Heart right ventricle (tissue), 16 donors: Measurements from ENCODE around the gene LCNL1. TPM values are rescaled to one million over a fixed set of nuclear protein-coding genes. Genes with fewer than 3 reads are reported as not detected.

Source experiments
- ATAC-seq, 8 donors: fragments of 200-7000 bp; cut with Tn5 transposase; one replicate each; pipeline ENCODE4 v1.9.1; 2020; ENCODE audit warnings: mild to moderate bottlenecking in 8 of 8, moderate library complexity in 8 of 8, moderate number of reproducible peaks in 1 of 8
- DNase-seq, 2 donors: peaks; one replicate each; pipeline ENCODE4 v3.0.0-alpha.2; 2020
- H3K27ac ChIP-seq, 10 donors: fragments of 200-600 bp; sonication (generic) in 2 of 10; one replicate each; pipeline versions ENCODE4 v1.5.0 to v1.8.0; 2020 to 2022; ENCODE audit warnings: mild to moderate bottlenecking in 3 of 10
- H3K27me3 ChIP-seq, 7 donors: fragments of 200-600 bp; one replicate each; pipeline ENCODE4 v1.8.0; 2021 to 2022; ENCODE audit warnings: mild to moderate bottlenecking in 2 of 7
- H3K36me3 ChIP-seq, 9 donors: fragments of 200-600 bp; sonication (generic) in 1 of 9; one replicate each; pipeline versions ENCODE4 v1.5.0 to v1.8.0; 2020 to 2022; ENCODE audit warnings: mild to moderate bottlenecking in 2 of 9
- H3K4me1 ChIP-seq, 9 donors: fragments of 200-600 bp; sonication (generic) in 1 of 9; one replicate each; pipeline versions ENCODE4 v1.5.0 to v1.8.0; 2020 to 2022; ENCODE audit warnings: mild to moderate bottlenecking in 4 of 9
- H3K4me3 ChIP-seq, 10 donors: fragments of 200-600 bp; sonication (generic) in 2 of 10; one replicate each; pipeline versions ENCODE4 v1.5.0 to v1.8.0; 2020 to 2022; ENCODE audit warnings: mild to moderate bottlenecking in 7 of 10, moderate library complexity in 2 of 10
- H3K9me3 ChIP-seq, 11 donors: fragments of 200-600 bp in 10 of 11; sonication (generic) in 2 of 11; one replicate each; pipeline versions ENCODE4 v1.5.0 to v1.8.0; 2013 to 2022; ENCODE audit warnings: mild to moderate bottlenecking in 2 of 11, control low read depth in 1 of 11, moderate library complexity in 1 of 11
- CTCF ChIP-seq, 9 donors: fragments of 200-600 bp; sonication (generic) in 2 of 9; IDR thresholded peaks; one replicate each; pipeline versions ENCODE4 v1.5.0 to v1.8.0; 2021 to 2022; ENCODE audit warnings: antibody characterized with exemption in 9 of 9, mild to moderate bottlenecking in 5 of 9, moderate library complexity in 1 of 9
- WGBS, 2 donors: extraction: QIAGEN DNeasy Blood & Tissue Kit; methylation state at CpG; one replicate each; pipeline ENCODE4 v1.1.7; 2013; ENCODE audit warnings: inconsistent platforms in 1 of 2; 5-methylcytosine and 5-hydroxymethylcytosine counted together
- intact Hi-C, 10 donors: fragments of 100-400 bp; cut with DNase I; formaldehyde crosslinking; loops; one replicate each; pipeline versions ENCODE4 v1.11.1 to v1.14.2; 2022
- polyA plus RNA-seq, 2 donors: library from polyadenylated mRNA; stranded (reverse); fragments of 200-250 nt; gene quantifications; one replicate each; pipeline ENCODE4 v1.2.3, GENCODE V29; 2013
- total RNA-seq, 10 donors: library from RNA; stranded (reverse); fragmentation: NEBNext Ultra II Directional in 3 of 10; extraction: Animal tissue kit (Norgen Biotek cat#: 25700) in 3 of 10; gene quantifications; one replicate each; pipeline versions ENCODE4 v1.2.1 to v1.2.4, GENCODE V29; 2021 to 2023
- donor health status: Arrhythmogenic right ventricular cardiomyopathy.
- donor health status: ischemic (EF 13 %, LVEDD 7.1; RV severe dilation, severe dysfunction).
- donor health status: healthy with polysubstance abuse.
- donor health status: DM: no; HTN: yes; CAD: no.
- donor health status: DM: no; HTN: no; CAD: no.
- donor health status: ischemic (EF 25% LVEDD 6.9; RV normal size, moderate dysfunction).
- donor health status: ischemic (EF 25% LVEDD 5.7; RV mildly dilated, moderate dysfunction).
- donor health status: healthy.
- donor health status: DM: yes; HTN: yes; CAD: no.
- donor health status: Ischemic cardiomyopathy.
- donor health status: ischemic (EF 35%, LVEDD 5.7; RV mildly dilated, moderate dysfunction).
- donor health status: nonischemic (EF 11% LVEDD 7.7; RV severe dilation, severe dysfunction).
- donor health status: DM: yes; HTN: yes; CAD: no.
- donor health status: PGD.
- donor health status: ischemic (EF 29% LVEDD 5.4; RV normal size, mild dysfunction).
- donor health status: nonischemic (EF 23%, LVEDD 6.1; RV moderate dilation, normal function).

The LCNL1 gene
- total and polyA plus RNA-seq, 12 donors: 0.10 to 10.9 (median 6.4) TPM

- peak in 3 of 8 donors; percentile 1 to 22 (median 11) for ATAC-seq
- Histone ChIP-seq H3K4me3 (peak within 1 kb of the TSS in 9 of 10 donors; percentile 9 to 47 (median 30)), H3K4me1 (peaks cover 8 to 83% (median 47%) of the 10 kb centered on the region in 9 donors), H3K27ac (peak within 1 kb of the TSS in 8 of 10 donors; percentile 30 to 81 (median 46)), H3K27me3 (peaks cover 0 to 41% (median 17%) of the 10 kb centered on the region in 7 donors), H3K9me3 (no peaks in the 10 kb centered on the region), H3K36me3 (peaks cover 0 to 13% (median 0%) of the 10 kb centered on the region in 9 donors)
- no peak for TF ChIP-seq CTCF (IDR thresholded peaks at IDR 0.05)
- intact Hi-C loops: loop anchor here in 1 of 10 donors (5.0 kb wide), 1 partner anchor 49 kb away; the partner anchor contains the start of gene C8G
- WGBS, 2 donors: 25 to 29% methylated on average over 35 of the region's 35 CpGs
- DNase-seq: peak in 1 of 2 donors; percentile 50
Observed at GRCh38 chr9:136996361-136997292, 13.8 kb downstream of the LCNL1 start, which contains the start of gene CLIC3. TSS of gene CLIC3 (minus strand) at chr9:136996568. CDS start at chr9:136996543, 25 bp downstream.

GRCh38 chr9:136997371-136997770 lies 14.6 kb downstream of the LCNL1 start:
- peak overlapping the region in 3 of 10 donors; percentile 4 to 67 (median 11) for H3K27ac ChIP-seq
- peaks cover 0 to 13% (median 0%) of the 10 kb centered on the region in 9 donors for H3K36me3 ChIP-seq
- no peaks in the 10 kb centered on the region for H3K9me3 ChIP-seq
- intact Hi-C loops: loop anchor here in 1 of 10 donors (5.0 kb wide), 1 partner anchor 50 kb away; the partner anchor contains the start of gene C8G
- H3K27me3 ChIP-seq: peaks cover 0 to 41% (median 17%) of the 10 kb centered on the region in 7 donors
- DNase-seq (no peak), ATAC-seq (no peak)
- no peak for TF ChIP-seq CTCF (IDR thresholded peaks at IDR 0.05)
- WGBS, 2 donors: 80 to 82% methylated on average over 10 of the region's 10 CpGs
- peaks cover 8 to 81% (median 42%) of the 10 kb centered on the region in 9 donors for H3K4me1 ChIP-seq
- H3K4me3 ChIP-seq: no peak overlapping the region

- intact Hi-C loops: loop anchor here in 1 of 10 donors (5.0 kb wide), 1 partner anchor 51 kb away; the partner anchor contains the start of gene C8G
- 58 to 62% methylated on average over 18 of the region's 18 CpGs for WGBS, 2 donors
- H3K4me1 ChIP-seq: peaks cover 8 to 77% (median 38%) of the 10 kb centered on the region in 9 donors
Observed at GRCh38 chr9:136997830-136998234, 15.0 kb downstream of the LCNL1 start.

More at GRCh38 chr9:136997830-136998234, 15.0 kb downstream of the LCNL1 start:
- no peak for ATAC-seq
- DNase-seq: no peak
- peaks cover 0 to 41% (median 17%) of the 10 kb centered on the region in 7 donors for H3K27me3 ChIP-seq
- peak overlapping the region in 2 of 10 donors; percentile 11 to 67 for H3K27ac ChIP-seq
- TF ChIP-seq CTCF (IDR thresholded peaks at IDR 0.05): peak in 3 of 9 donors; percentile 21 to 42 (median 28)
- no peaks in the 10 kb centered on the region for H3K9me3 ChIP-seq
- peaks cover 0 to 13% (median 0%) of the 10 kb centered on the region in 9 donors for H3K36me3 ChIP-seq
- no peak overlapping the region for H3K4me3 ChIP-seq
